GM12878 (cell line): ENCODE measurements around the gene ADSS1. TPM values are rescaled to one million over a fixed set of nuclear protein-coding genes. Genes with fewer than 3 reads are reported as not detected.
A peak's percentile ranks its signal among the peaks of the same experiment; 100 is the strongest.

Experiments
- IKZF2 ChIP-seq, 2 experiments: fragments of 450-650 bp; IDR thresholded peaks; 2 replicates each; pipeline ENCODE4 v1.6.1; 2017; ENCODE audit warnings: mild to moderate bottlenecking in 2 of 2, moderate library complexity in 2 of 2
- KAT2A ChIP-seq: conservative IDR thresholded peaks from 2 replicates; pipeline ENCODE4 v1.6.1; 2011; ENCODE audit warnings: low read depth, low read length; ENCODE audit not compliant: control insufficient read depth
- MLLT1 ChIP-seq: fragments of 450-650 bp; IDR thresholded peaks from 2 replicates; pipeline ENCODE4 v1.6.1; 2016; ENCODE audit warnings: mild to moderate bottlenecking
- NR2C1 ChIP-seq: fragments of 450-650 bp; IDR thresholded peaks from 2 replicates; pipeline ENCODE4 v1.6.1; 2017; ENCODE audit warnings: antibody characterized with exemption, mild to moderate bottlenecking, moderate library complexity
- NR2F1 ChIP-seq: fragments of 450-650 bp; conservative IDR thresholded peaks from 2 replicates; pipeline ENCODE4 v1.6.1; 2017; ENCODE audit warnings: mild to moderate bottlenecking
- PAX8 ChIP-seq: fragments of 450-650 bp; IDR thresholded peaks from 2 replicates; pipeline ENCODE4 v1.6.1; 2017; ENCODE audit warnings: mild to moderate bottlenecking, moderate library complexity
- PML ChIP-seq: IDR thresholded peaks from 2 replicates; pipeline ENCODE4 v1.6.1; 2012; ENCODE audit warnings: low read length, inconsistent platforms
- POLR2A ChIP-seq: IDR thresholded peaks from 2 replicates; pipeline ENCODE4 v1.6.1; 2011; ENCODE audit warnings: low read depth, mild to moderate bottlenecking, low read length
- POLR2AphosphoS5 ChIP-seq: IDR thresholded peaks from 2 replicates; pipeline ENCODE4 v1.6.1; 2011; ENCODE audit warnings: mild to moderate bottlenecking, low read length, inconsistent platforms
- POU2F2 ChIP-seq: IDR thresholded peaks from 3 replicates; pipeline ENCODE4 v1.6.1; 2011; ENCODE audit warnings: low read depth, mild to moderate bottlenecking, low read length, borderline replicate concordance
- RAD21 ChIP-seq: IDR thresholded peaks from 2 replicates; pipeline ENCODE4 v1.6.1; 2011; ENCODE audit warnings: mild to moderate bottlenecking, low read depth, low read length, moderate library complexity; ENCODE audit not compliant: insufficient read depth
- RAD51 ChIP-seq: fragments of 450-650 bp; IDR thresholded peaks from 2 replicates; pipeline ENCODE4 v1.6.1; 2016; ENCODE audit warnings: moderate library complexity, mild to moderate bottlenecking, inconsistent platforms
- RB1 ChIP-seq: fragments of 450-650 bp; formaldehyde crosslinking; IDR thresholded peaks from 2 replicates; pipeline ENCODE4 v1.6.1; 2017; ENCODE audit warnings: mild to moderate bottlenecking, borderline replicate concordance
- SIX5 ChIP-seq: IDR thresholded peaks from 2 replicates; pipeline ENCODE4 v1.6.1; 2011; ENCODE audit warnings: mild to moderate bottlenecking, low read depth, low read length, moderate library complexity; ENCODE audit not compliant: severe bottlenecking
- SMARCA5 ChIP-seq: fragments of 450-650 bp; IDR thresholded peaks from 2 replicates; pipeline ENCODE4 v1.6.1; 2017; ENCODE audit warnings: mild to moderate bottlenecking
- TCF7 ChIP-seq: IDR thresholded peaks from 2 replicates; pipeline ENCODE4 v1.6.1; 2014; ENCODE audit warnings: antibody characterized with exemption, borderline replicate concordance
- ZNF217 ChIP-seq: fragments of 450-650 bp; IDR thresholded peaks from 2 replicates; pipeline ENCODE4 v1.6.1; 2017; ENCODE audit warnings: antibody characterized with exemption, mild to moderate bottlenecking
- ZNF24 ChIP-seq: fragments of 450-650 bp; IDR thresholded peaks from 2 replicates; pipeline ENCODE4 v1.6.1; 2017; ENCODE audit warnings: antibody characterized with exemption, mild to moderate bottlenecking
- ZNF384 ChIP-seq: IDR thresholded peaks from 2 replicates; pipeline ENCODE4 v1.6.1; 2012; ENCODE audit warnings: low read depth, mild to moderate bottlenecking, low read length, improper control_type of control experiment, borderline replicate concordance
- ZSCAN29 ChIP-seq: fragments of 450-650 bp; IDR thresholded peaks from 2 replicates; pipeline ENCODE4 v1.6.1; 2017; ENCODE audit warnings: mild to moderate bottlenecking, moderate library complexity
- polyA plus RNA-seq, 11 experiments: library from polyadenylated mRNA; depleted of rRNA in 4 of 11; unstranded in 6 of 11; stranded (reverse) in 5 of 11; fragments of >200 nt; fragmentation: Nextera tagmentation in 4 of 11; fragmentation: Illumina TruSeq in 1 of 11; extraction: Ambion mirVana in 4 of 11; extraction: Trizol in 1 of 11; gene quantifications; 1 replicate in 1 of 11; 2 replicates in 10 of 11; pipeline versions ENCODE4 v1.2.1 to v1.2.3, GENCODE V29; 2011 to 2016; ENCODE audit warnings: inconsistent platforms in 2 of 11, missing spikeins in 2 of 11, low read depth in 1 of 11
- total RNA-seq, 4 experiments: library from RNA; depleted of rRNA in 3 of 4; stranded (reverse); fragments of >200 nt in 3 of 4; fragmentation: Illumina TruSeq in 1 of 4; extraction: Trizol in 1 of 4; gene quantifications; 2 replicates each; pipeline versions ENCODE4 v1.2.1 to v1.2.3, GENCODE V29; 2013 to 2021
- TF ChIP-seq, protein P1 (sequence below): IDR thresholded peaks from 2 replicates; pipeline ENCODE4 v1.6.1; 2011; ENCODE audit warnings: mild to moderate bottlenecking, low read depth, low read length, moderate library complexity; ENCODE audit not compliant: insufficient replicate concordance
- TF ChIP-seq, protein P2 (sequence below): fragments of 450-650 bp; IDR thresholded peaks from 2 replicates; pipeline ENCODE4 v1.6.1; 2017; ENCODE audit warnings: borderline replicate concordance
- TF ChIP-seq, protein P3 (sequence below): fragments of 450-650 bp; IDR thresholded peaks from 2 replicates; pipeline ENCODE4 v1.6.1; 2017; ENCODE audit warnings: low read depth, mild to moderate bottlenecking, moderate library complexity
- TF ChIP-seq, protein P4 (sequence below): fragments of 450-650 bp; conservative IDR thresholded peaks from 2 replicates; pipeline ENCODE4 v1.6.1; 2017; ENCODE audit warnings: mild to moderate bottlenecking, moderate library complexity

ADSS1 gene
- total and polyA plus RNA-seq, 10 of the 15 experiments (the other 5 are each of a cell fraction or from before 2014, with no cell fraction given), result 0.11 to 0.45 (median 0.28) TPM; not detected in 5

GRCh38 chr14:104723651-104724406, at the start of gene ADSS1 (continued):
- TF ChIP-seq KAT2A, result no peak
- TF ChIP-seq, protein P1, sequence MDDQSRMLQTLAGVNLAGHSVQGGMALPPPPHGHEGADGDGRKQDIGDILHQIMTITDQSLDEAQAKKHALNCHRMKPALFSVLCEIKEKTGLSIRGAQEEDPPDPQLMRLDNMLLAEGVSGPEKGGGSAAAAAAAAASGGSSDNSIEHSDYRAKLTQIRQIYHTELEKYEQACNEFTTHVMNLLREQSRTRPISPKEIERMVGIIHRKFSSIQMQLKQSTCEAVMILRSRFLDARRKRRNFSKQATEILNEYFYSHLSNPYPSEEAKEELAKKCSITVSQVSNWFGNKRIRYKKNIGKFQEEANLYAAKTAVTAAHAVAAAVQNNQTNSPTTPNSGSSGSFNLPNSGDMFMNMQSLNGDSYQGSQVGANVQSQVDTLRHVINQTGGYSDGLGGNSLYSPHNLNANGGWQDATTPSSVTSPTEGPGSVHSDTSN, result peak; percentile 9
- no peak for TF ChIP-seq ZNF24
- TF ChIP-seq POLR2A, result peak; percentile 54
- TF ChIP-seq POLR2AphosphoS5, result no peak
- peak; percentile 55; the same call in 1 of the 2 replicates for TF ChIP-seq SMARCA5
- TF ChIP-seq ZNF217, result peak; percentile 61; the same call in 1 of the 2 replicates
- no peak for TF ChIP-seq ZSCAN29
- no peak for TF ChIP-seq MLLT1
- TF ChIP-seq, protein P2, sequence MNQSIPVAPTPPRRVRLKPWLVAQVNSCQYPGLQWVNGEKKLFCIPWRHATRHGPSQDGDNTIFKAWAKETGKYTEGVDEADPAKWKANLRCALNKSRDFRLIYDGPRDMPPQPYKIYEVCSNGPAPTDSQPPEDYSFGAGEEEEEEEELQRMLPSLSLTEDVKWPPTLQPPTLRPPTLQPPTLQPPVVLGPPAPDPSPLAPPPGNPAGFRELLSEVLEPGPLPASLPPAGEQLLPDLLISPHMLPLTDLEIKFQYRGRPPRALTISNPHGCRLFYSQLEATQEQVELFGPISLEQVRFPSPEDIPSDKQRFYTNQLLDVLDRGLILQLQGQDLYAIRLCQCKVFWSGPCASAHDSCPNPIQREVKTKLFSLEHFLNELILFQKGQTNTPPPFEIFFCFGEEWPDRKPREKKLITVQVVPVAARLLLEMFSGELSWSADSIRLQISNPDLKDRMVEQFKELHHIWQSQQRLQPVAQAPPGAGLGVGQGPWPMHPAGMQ, result no peak
- TF ChIP-seq TCF7, result no peak
- TF ChIP-seq SIX5, result no peak
- TF ChIP-seq RAD21, result peak; percentile 34; the same call in 1 of the 2 replicates
- TF ChIP-seq, protein P3, sequence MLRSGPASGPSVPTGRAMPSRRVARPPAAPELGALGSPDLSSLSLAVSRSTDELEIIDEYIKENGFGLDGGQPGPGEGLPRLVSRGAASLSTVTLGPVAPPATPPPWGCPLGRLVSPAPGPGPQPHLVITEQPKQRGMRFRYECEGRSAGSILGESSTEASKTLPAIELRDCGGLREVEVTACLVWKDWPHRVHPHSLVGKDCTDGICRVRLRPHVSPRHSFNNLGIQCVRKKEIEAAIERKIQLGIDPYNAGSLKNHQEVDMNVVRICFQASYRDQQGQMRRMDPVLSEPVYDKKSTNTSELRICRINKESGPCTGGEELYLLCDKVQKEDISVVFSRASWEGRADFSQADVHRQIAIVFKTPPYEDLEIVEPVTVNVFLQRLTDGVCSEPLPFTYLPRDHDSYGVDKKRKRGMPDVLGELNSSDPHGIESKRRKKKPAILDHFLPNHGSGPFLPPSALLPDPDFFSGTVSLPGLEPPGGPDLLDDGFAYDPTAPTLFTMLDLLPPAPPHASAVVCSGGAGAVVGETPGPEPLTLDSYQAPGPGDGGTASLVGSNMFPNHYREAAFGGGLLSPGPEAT, result no peak
- TF ChIP-seq IKZF2 (IDR thresholded peaks at IDR 0.05), result no peak
- TF ChIP-seq POU2F2, result 0 out of 3 replicates have a peak, but pooled peaks have one; percentile 12
- TF ChIP-seq NR2C1, result 0 out of 2 replicates have a peak, but pooled peaks have one; percentile 5
- peak; percentile 97 for TF ChIP-seq NR2F1
- no peak for TF ChIP-seq PAX8
- TF ChIP-seq PML, result no peak
- 0 out of 2 replicates have a peak, but pooled peaks have one; percentile 34 for TF ChIP-seq RB1
- TF ChIP-seq ZNF384, result no peak
- TF ChIP-seq, protein P4, sequence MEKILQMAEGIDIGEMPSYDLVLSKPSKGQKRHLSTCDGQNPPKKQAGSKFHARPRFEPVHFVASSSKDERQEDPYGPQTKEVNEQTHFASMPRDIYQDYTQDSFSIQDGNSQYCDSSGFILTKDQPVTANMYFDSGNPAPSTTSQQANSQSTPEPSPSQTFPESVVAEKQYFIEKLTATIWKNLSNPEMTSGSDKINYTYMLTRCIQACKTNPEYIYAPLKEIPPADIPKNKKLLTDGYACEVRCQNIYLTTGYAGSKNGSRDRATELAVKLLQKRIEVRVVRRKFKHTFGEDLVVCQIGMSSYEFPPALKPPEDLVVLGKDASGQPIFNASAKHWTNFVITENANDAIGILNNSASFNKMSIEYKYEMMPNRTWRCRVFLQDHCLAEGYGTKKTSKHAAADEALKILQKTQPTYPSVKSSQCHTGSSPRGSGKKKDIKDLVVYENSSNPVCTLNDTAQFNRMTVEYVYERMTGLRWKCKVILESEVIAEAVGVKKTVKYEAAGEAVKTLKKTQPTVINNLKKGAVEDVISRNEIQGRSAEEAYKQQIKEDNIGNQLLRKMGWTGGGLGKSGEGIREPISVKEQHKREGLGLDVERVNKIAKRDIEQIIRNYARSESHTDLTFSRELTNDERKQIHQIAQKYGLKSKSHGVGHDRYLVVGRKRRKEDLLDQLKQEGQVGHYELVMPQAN, result 0 out of 2 replicates have a peak, but pooled peaks have one; percentile 15
- no peak for TF ChIP-seq RAD51
